ENCODE measurements around the gene C19orf38.

- no peak for TF ChIP-seq EZH2 (IDR thresholded peaks at IDR 0.05; ENCODE audit: low read depth, unreplicated experiment)
- TF ChIP-seq POLR2AphosphoS5 (IDR thresholded peaks at IDR 0.05; ENCODE audit: low read depth), result no peak
- no peak for TF ChIP-seq CTCF (conservative IDR thresholded peaks at IDR 0.05; ENCODE audit: low read depth in 2 of 2)
- TF ChIP-seq ETS1 (IDR thresholded peaks at IDR 0.05), result no peak
- TF ChIP-seq EZH2phosphoT487 (IDR thresholded peaks at IDR 0.05; ENCODE audit: unreplicated experiment), result no peak
- no peak for TF ChIP-seq REST (IDR thresholded peaks at IDR 0.05; ENCODE audit: unreplicated experiment)
- TF ChIP-seq JUNB (IDR thresholded peaks at IDR 0.05; ENCODE audit: unreplicated experiment), result no peak
- TF ChIP-seq CREB1 (CRISPR knock-in tag; IDR thresholded peaks at IDR 0.05; ENCODE audit: low read depth), result no peak
These were observed 41.7 kb downstream of the C19orf38 start for GRCh38 chr19:10889880-10890279.
